T-cell (primary cell): ENCODE data around the gene FAM53B. TPM values are rescaled to one million over a fixed set of nuclear protein-coding genes. Genes with fewer than 3 reads are reported as not detected.

Source experiments
- ATAC-seq, 4 experiments: fragments of 200-7000 bp in 3 of 4; fragments of 150-1000 bp in 1 of 4; cut with Tn5 transposase; replicated peaks in 1 of 4; 1 replicate in 3 of 4; 2 replicates in 1 of 4; pipeline ENCODE4 v1.10.0; 2021; ENCODE audit warnings: moderate library complexity in 3 of 4, mild to moderate bottlenecking in 2 of 4, moderate number of reproducible peaks in 1 of 4
- CTCF ChIA-PET, 2 donors: fragments of 300-600 bp; sonication (Branson Sonifier 250); formaldehyde crosslinking; loops; one replicate each; lab custom pipeline; 2022; ENCODE audit warnings: antibody characterized with exemption in 2 of 2; lab: Charles Lee
- POLR2A ChIA-PET, 2 donors: fragments of 300-600 bp; sonication (Branson Sonifier 250); formaldehyde crosslinking; loops; one replicate each; lab custom pipeline; 2022; ENCODE audit warnings: antibody characterized with exemption in 2 of 2; lab: Charles Lee
- DNase-seq, 35 experiments: peaks; one replicate each; pipeline versions ENCODE4 v3.0.0 to v3.0.0-alpha.2; 2013 to 2023
- H3K27ac ChIP-seq: one replicate; pipeline ENCODE4 v1.5.1; 2013; ENCODE audit warnings: low read length
- H3K27me3 ChIP-seq, 2 experiments: replicated peaks in 1 of 2; 1 replicate in 1 of 2; 2 replicates in 1 of 2; pipeline versions ENCODE4 v1.6.1 to v1.7.0; 2013; ENCODE audit warnings: low read length in 1 of 2, mixed read lengths in 1 of 2; ENCODE audit not compliant: control insufficient read depth in 2 of 2, insufficient read depth in 2 of 2; ENCODE audit errors: extremely low read depth in 1 of 2
- H3K36me3 ChIP-seq, 2 donors: 1 replicate in 1 of 2; 2 replicates in 1 of 2; pipeline versions ENCODE4 v1.6.1 to v1.7.0; 2013; ENCODE audit warnings: low read length in 1 of 2; ENCODE audit not compliant: control insufficient read depth in 2 of 2, insufficient read depth in 1 of 2; ENCODE audit errors: extremely low read depth in 1 of 2
- H3K4me1 ChIP-seq, 2 experiments: 1 replicate in 1 of 2; 2 replicates in 1 of 2; pipeline versions ENCODE4 v1.6.1 to v1.7.0; 2013; ENCODE audit warnings: low read length in 2 of 2, mixed read lengths in 1 of 2; ENCODE audit not compliant: insufficient read depth in 2 of 2, control insufficient read depth in 1 of 2; ENCODE audit errors: extremely low read depth in 1 of 2
- H3K4me3 ChIP-seq, 2 donors: 1 replicate in 1 of 2; 2 replicates in 1 of 2; pipeline versions ENCODE4 v1.5.1 to v1.7.0; 2013; ENCODE audit warnings: mild to moderate bottlenecking in 2 of 2, low read length in 1 of 2, moderate library complexity in 1 of 2; ENCODE audit not compliant: control insufficient read depth in 1 of 2; ENCODE audit errors: extremely low read depth in 1 of 2
- H3K9me3 ChIP-seq: 2 replicates; pipeline ENCODE4 v1.7.0; 2013
- H3K27ac Mint-ChIP-seq, 2 donors: one replicate each; pipeline ENCODE4 v1.8.0; 2020 to 2021; ENCODE audit warnings: mild to moderate bottlenecking in 2 of 2, mixed read lengths in 2 of 2
- H3K27me3 Mint-ChIP-seq, 2 donors: one replicate each; pipeline ENCODE4 v1.8.0; 2021 to 2022; ENCODE audit warnings: mixed read lengths in 2 of 2
- H3K36me3 Mint-ChIP-seq: one replicate; pipeline ENCODE4 v1.8.0; 2021; ENCODE audit warnings: mixed read lengths
- H3K4me1 Mint-ChIP-seq, 3 donors: one replicate each; pipeline ENCODE4 v1.8.0; 2020 to 2022; ENCODE audit warnings: mixed read lengths in 3 of 3, mild to moderate bottlenecking in 1 of 3
- H3K4me3 Mint-ChIP-seq, 3 donors: one replicate each; pipeline ENCODE4 v1.8.0; 2020 to 2022; ENCODE audit warnings: mild to moderate bottlenecking in 3 of 3, mixed read lengths in 3 of 3, moderate library complexity in 3 of 3
- H3K9me3 Mint-ChIP-seq, 3 donors: one replicate each; pipeline ENCODE4 v1.8.0; 2020 to 2022; ENCODE audit warnings: mixed read lengths in 3 of 3
- WGBS: methylation state at CpG from one replicate; pipeline ENCODE4 v1.1.5; 2013; ENCODE audit warnings: missing lambda C conversion rate; ENCODE audit not compliant: insufficient coverage; 5-methylcytosine and 5-hydroxymethylcytosine counted together
- total RNA-seq, 35 experiments: library from RNA in 6 of 35; stranded (reverse) in 6 of 35; fragments of 120-200 nt in 1 of 35; gene quantifications; one replicate each; pipeline versions ENCODE4 v1.2.1 to v1.2.4 and lab custom pipeline; 2013 to 2026

The FAM53B gene
- total RNA-seq, 5 donors from 2014 or later (not counting 1 experiment from before 2014, with no cell fraction given), result 39.3 to 86.5 (median 52.3) TPM

DNA sequence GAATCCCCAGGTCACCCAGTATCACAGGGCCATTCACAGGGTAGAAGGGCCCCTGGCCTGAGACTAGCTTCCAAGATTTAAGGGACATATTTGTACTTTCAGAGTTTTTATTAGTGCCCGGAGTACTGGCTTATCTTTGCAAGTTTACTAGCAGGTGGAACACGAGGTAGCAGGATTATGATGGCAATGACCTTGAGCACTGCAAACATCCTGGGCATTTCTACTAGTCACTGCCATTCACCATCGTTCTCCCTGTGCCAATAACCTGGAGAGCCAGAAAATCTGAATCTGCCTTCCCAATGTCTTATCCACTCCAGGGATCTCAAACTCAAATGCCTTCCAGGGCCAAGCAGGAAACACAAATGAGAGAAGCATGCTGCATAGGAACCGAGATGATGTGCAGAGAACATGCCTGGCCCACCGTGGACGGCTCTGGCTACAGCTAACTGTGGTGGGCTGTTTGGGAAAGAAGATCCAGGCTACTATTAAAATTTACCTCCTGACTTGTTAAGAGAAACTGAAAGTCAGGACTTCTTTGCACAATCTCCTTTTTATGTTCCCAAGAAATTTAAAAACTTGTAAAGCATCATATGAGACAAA lies 16.7 kb downstream of the FAM53B start:
- H3K36me3 ChIP-seq, result peaks cover 0 to 4% of the 10 kb centered on the region in 2 donors
- POLR2A ChIA-PET, result interaction anchor here in 1 of 2 donors (0.6 kb wide), 1 partner anchor 41 kb away, joined by 3 read pairs; no protein-coding TSS in a partner anchor

DNA sequence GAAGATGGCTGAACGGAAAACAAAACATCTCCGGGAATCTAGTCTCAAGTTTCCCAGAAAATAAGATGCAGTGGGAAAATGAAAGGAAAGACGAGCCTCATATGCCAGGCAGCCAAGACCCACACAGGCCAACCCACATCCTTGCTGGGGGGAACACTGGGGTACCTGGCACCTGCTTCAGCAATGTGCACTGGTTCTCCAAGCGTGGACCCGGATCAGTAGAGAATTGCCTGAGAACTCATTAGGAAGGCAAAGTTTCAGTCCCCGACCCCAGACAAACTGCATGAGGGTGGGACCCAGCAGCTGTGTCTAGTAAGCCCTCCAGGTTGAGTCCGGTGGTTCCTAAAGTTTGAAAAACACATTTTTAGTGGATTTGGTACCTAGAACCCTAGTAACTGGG lies 18.4 kb downstream of the FAM53B start:
- peaks cover 8% of the 10 kb centered on the region for H3K36me3 Mint-ChIP-seq
- no peaks in the 10 kb centered on the region for H3K27me3 Mint-ChIP-seq
- ChIA-PET CTCF (interaction anchor here (0.7 to 1.3 kb wide), 5 partner anchors 16 to 192 kb away, joined by 3 to 7 read pairs (median 3); no protein-coding TSS in a partner anchor), POLR2A (interaction anchor here in 1 of 2 donors (0.6 kb wide), 1 partner anchor 19 kb away, joined by 3 read pairs; no protein-coding TSS in a partner anchor)
- ATAC-seq (no peak), DNase-seq (no peak)
- Histone ChIP-seq H3K27ac (peak overlapping the region; percentile 98), H3K27me3 (no peaks in the 10 kb centered on the region), H3K4me1 (peaks cover 53 to 94% of the 10 kb centered on the region in 2 experiments), H3K4me3 (no peak overlapping the region), H3K36me3 (peaks cover 0 to 2% of the 10 kb centered on the region in 2 donors), H3K9me3 (no peaks in the 10 kb centered on the region)
- peak overlapping the region; percentile 98 to 99 for H3K27ac Mint-ChIP-seq
- 83% methylated on average over 4 of the region's 7 CpGs for WGBS
- peaks cover 88 to 100% (median 97%) of the 10 kb centered on the region in 3 donors for H3K4me1 Mint-ChIP-seq
- H3K4me3 Mint-ChIP-seq, result peak overlapping the region in 1 of 3 donors; percentile 26
- no peaks in the 10 kb centered on the region for H3K9me3 Mint-ChIP-seq

More for the DNA sequence above, 16.7 kb downstream of the FAM53B start:
- H3K9me3 ChIP-seq, result no peaks in the 10 kb centered on the region
- peak overlapping the region; percentile 75 for H3K27ac ChIP-seq
- DNase-seq (peak in 1 of 35 experiments; percentile 13), ATAC-seq (no peak)
- Mint-ChIP-seq H3K27me3 (no peaks in the 10 kb centered on the region), H3K4me3 (peak overlapping the region in 2 of 3 donors; percentile 58 to 79), H3K4me1 (peaks cover 85 to 100% (median 98%) of the 10 kb centered on the region in 3 donors), H3K36me3 (peaks cover 11% of the 10 kb centered on the region), H3K27ac (peak overlapping the region; percentile 90 to 91), H3K9me3 (no peaks in the 10 kb centered on the region)
- WGBS, result 90% methylated on average over 2 of the region's 6 CpGs
- H3K4me1 ChIP-seq, result peaks cover 40 to 95% of the 10 kb centered on the region in 2 experiments
- H3K4me3 ChIP-seq, result no peak overlapping the region
- no peaks in the 10 kb centered on the region for H3K27me3 ChIP-seq
- CTCF ChIA-PET, result interaction anchor here (1.0 to 7.7 kb wide), 3 partner anchors 10 to 15 kb away, joined by 3 to 70 read pairs (median 13); no protein-coding TSS in a partner anchor

DNA sequence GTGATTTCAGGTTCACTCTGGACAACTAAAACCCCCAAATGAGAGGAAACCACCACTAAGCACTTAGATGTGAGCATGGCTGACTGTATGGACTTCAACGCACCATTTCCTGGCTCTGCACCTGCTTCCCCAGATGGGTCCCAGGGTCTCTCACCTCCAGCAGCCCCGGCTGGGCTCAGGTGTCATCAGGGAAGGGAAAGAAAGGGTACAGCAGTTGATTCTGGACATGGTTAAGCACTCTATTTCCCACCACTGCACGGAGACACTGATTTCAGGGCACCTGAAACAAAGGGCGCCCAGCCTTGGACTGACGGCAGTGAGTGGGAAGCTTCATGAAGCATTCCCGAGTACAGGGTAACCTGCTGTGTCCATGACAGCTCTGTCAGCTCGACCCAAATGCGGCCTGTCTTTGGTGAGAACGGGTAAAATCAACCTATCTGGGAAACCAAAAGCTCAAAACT lies 19.0 kb downstream of the FAM53B start:
- CTCF ChIA-PET, result interaction anchor here (1.0 to 1.3 kb wide), 3 partner anchors 16 to 191 kb away, joined by 3 read pairs; no protein-coding TSS in a partner anchor
- peaks cover 8% of the 10 kb centered on the region for H3K36me3 Mint-ChIP-seq
- Histone ChIP-seq H3K9me3 (no peaks in the 10 kb centered on the region), H3K27ac (peak overlapping the region; percentile 98), H3K36me3 (peaks cover 0 to 2% of the 10 kb centered on the region in 2 donors), H3K4me3 (no peak overlapping the region), H3K4me1 (peaks cover 53 to 94% of the 10 kb centered on the region in 2 experiments), H3K27me3 (no peaks in the 10 kb centered on the region)
- H3K27me3 Mint-ChIP-seq, result no peaks in the 10 kb centered on the region
- DNase-seq (no peak), ATAC-seq (no peak)
- H3K4me3 Mint-ChIP-seq, result no peak overlapping the region
- H3K9me3 Mint-ChIP-seq, result no peaks in the 10 kb centered on the region
- H3K27ac Mint-ChIP-seq, result peak overlapping the region; percentile 98 to 99
- H3K4me1 Mint-ChIP-seq, result peaks cover 94 to 100% (median 97%) of the 10 kb centered on the region in 3 donors
- WGBS, result 92% methylated on average over 5 of the region's 9 CpGs
- POLR2A ChIA-PET, result no interaction called here

DNA sequence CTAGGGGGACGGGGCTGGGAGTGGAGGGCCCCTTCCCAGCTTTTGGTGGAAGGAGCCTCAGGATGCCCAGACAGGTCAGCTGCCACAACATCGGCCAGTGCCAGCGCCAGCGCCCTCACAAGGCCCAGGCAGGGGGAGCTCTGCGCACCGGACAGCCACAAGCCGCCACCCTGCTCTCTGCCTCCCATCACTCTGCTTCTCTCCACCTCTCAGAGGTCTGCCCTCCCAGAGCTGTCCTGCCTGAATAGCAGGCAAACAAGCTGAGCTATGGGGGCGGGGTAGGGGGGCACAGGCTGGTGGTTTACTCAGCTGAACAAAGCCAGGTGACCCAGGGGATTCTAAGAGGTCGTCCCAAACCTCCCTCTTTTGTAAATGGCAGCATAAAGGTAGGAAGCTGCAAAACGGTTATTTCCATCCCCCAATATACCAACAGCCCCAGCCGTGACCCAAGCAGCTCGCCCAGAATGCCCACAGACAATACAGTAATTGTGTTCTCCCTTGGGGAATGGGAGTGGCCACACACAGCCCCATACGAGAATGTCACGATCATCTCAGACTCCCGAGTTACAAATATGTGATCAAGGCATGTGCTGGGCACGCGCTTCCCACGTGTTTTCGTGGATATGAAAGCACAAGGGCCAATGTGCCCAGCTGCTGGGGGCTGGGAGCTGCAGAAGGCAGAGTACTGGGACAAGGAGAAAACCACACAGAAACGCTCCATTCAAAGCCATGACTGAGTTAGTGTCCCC lies 19.7 kb downstream of the FAM53B start:
- Histone ChIP-seq H3K27me3 (no peaks in the 10 kb centered on the region), H3K36me3 (peaks cover 0 to 2% of the 10 kb centered on the region in 2 donors), H3K4me3 (no peak overlapping the region), H3K27ac (peak overlapping the region; percentile 98), H3K4me1 (peaks cover 52 to 94% of the 10 kb centered on the region in 2 experiments), H3K9me3 (no peaks in the 10 kb centered on the region)
- no peaks in the 10 kb centered on the region for H3K27me3 Mint-ChIP-seq
- 60% methylated on average over 14 of the region's 20 CpGs for WGBS
- H3K4me1 Mint-ChIP-seq, result peaks cover 95 to 98% (median 96%) of the 10 kb centered on the region in 3 donors
- H3K36me3 Mint-ChIP-seq, result peaks cover 2% of the 10 kb centered on the region
- H3K4me3 Mint-ChIP-seq, result peak overlapping the region in 1 of 3 donors; percentile 58
- no peaks in the 10 kb centered on the region for H3K9me3 Mint-ChIP-seq
- H3K27ac Mint-ChIP-seq, result peak overlapping the region; percentile 98 to 99
- ChIA-PET CTCF (interaction anchor here in 1 of 2 donors (1.0 kb wide), 1 partner anchor 17 kb away, joined by 3 read pairs; no protein-coding TSS in a partner anchor), POLR2A (interaction anchor here in 1 of 2 donors (0.7 kb wide), 1 partner anchor 17 kb away, joined by 3 read pairs; no protein-coding TSS in a partner anchor)
- ATAC-seq (no peak), DNase-seq (no peak)

DNA sequence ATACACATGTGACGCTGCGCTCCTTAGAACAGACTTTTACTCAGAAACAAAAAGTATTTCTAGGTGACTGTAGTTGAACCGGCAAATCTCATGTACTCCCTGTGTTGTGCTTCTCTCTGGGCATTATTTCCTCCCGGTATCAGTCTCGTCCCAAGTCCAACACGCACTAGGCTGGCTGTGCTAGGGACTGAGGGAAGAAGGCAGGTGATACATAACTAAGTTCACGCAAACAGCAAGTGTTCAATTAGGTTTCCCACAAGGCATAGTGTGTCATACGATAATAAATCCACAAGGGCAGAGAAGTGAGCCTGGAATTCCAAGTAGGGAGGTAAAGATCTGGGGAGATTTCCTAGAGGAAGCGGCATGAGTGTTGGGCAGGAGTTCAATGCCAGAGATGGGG lies 20.4 kb downstream of the FAM53B start:
- POLR2A ChIA-PET, result interaction anchor here (0.7 kb wide), 2 partner anchors 18 to 35 kb away, joined by 3 to 4 read pairs; no protein-coding TSS in a partner anchor
- no peaks in the 10 kb centered on the region for H3K36me3 Mint-ChIP-seq
- no peak for DNase-seq
- H3K27ac Mint-ChIP-seq, result peak overlapping the region; percentile 98 to 99
- 76% methylated on average over 5 of the region's 9 CpGs for WGBS
- ATAC-seq, result no peak
- CTCF ChIA-PET, result interaction anchor here in 1 of 2 donors (1.0 to 1.3 kb wide), 3 partner anchors 14 to 35 kb away, joined by 3 to 19 read pairs (median 3); no protein-coding TSS in a partner anchor
- Histone ChIP-seq H3K27me3 (no peaks in the 10 kb centered on the region), H3K36me3 (peaks cover 0 to 2% of the 10 kb centered on the region in 2 donors), H3K4me3 (no peak overlapping the region), H3K4me1 (peaks cover 53 to 94% of the 10 kb centered on the region in 2 experiments), H3K9me3 (no peaks in the 10 kb centered on the region), H3K27ac (peak overlapping the region; percentile 98)
- peak overlapping the region; percentile 50 to 68 (median 58) for H3K4me3 Mint-ChIP-seq
- no peaks in the 10 kb centered on the region for H3K27me3 Mint-ChIP-seq
- no peaks in the 10 kb centered on the region for H3K9me3 Mint-ChIP-seq
- peaks cover 95 to 98% (median 96%) of the 10 kb centered on the region in 3 donors for H3K4me1 Mint-ChIP-seq
